ENCODE results near the gene PLEKHA7. TPM values are rescaled to one million over a fixed set of nuclear protein-coding genes. Genes with fewer than 3 reads are reported as not detected.

Gene PLEKHA7
- polyA plus RNA-seq, 1 of the 3 experiments (the other 2 are of a cell fraction), result 0.12 TPM

GRCh38 chr11:16790486-16791190, 223.6 kb downstream of the PLEKHA7 start:
- H3F3A ChIP-seq (replicated peaks; ENCODE audit: insufficient read depth), result peaks cover 27% of the 10 kb centered on the region
- ChIA-PET POLR2A (no interaction called here), CTCF (interaction anchor here (0.8 kb wide), 1 partner anchor 20 kb away, joined by 3 read pairs; no protein-coding TSS in a partner anchor)
- no peak overlapping the region for H3K4me3 ChIP-seq (ENCODE audit: low read depth in 2 of 2, low read length in 1 of 2)
- H3K79me2 ChIP-seq (ENCODE audit: insufficient read depth), result no peaks in the 10 kb centered on the region
- no peaks in the 10 kb centered on the region for H3K9me3 ChIP-seq
- no peaks in the 10 kb centered on the region for H3K36me3 ChIP-seq (replicated peaks in 1 of 2; ENCODE audit: control insufficient read depth in 1 of 2, insufficient read depth in 2 of 2, low read length in 1 of 2)
- 94% methylated on average over 14 of the region's 16 CpGs for WGBS (ENCODE audit: low lambda C conversion rate)
- no peak for DNase-seq
- TF ChIP-seq PBX3 (IDR thresholded peaks at IDR 0.05), result no peak
- no peak for TF ChIP-seq YY1 (IDR thresholded peaks at IDR 0.05; ENCODE audit: low read depth)
- TF ChIP-seq RAD21 (IDR thresholded peaks at IDR 0.05; ENCODE audit: low read length), result no peak
- no peak for TF ChIP-seq MEF2A (IDR thresholded peaks at IDR 0.05; ENCODE audit: borderline replicate concordance, low read depth)
- no peak for TF ChIP-seq POLR2AphosphoS5 (IDR thresholded peaks at IDR 0.05; ENCODE audit: low read depth, low read length)
- no peak for TF ChIP-seq ZBTB33 (IDR thresholded peaks at IDR 0.05; ENCODE audit: borderline replicate concordance, low read depth)
- no peak for TF ChIP-seq MAX (IDR thresholded peaks at IDR 0.05; ENCODE audit: low read depth)
- TF ChIP-seq NRF1 (IDR thresholded peaks at IDR 0.05; ENCODE audit: low read depth, low read length), result no peak
- no peak for TF ChIP-seq REST (IDR thresholded peaks at IDR 0.05; ENCODE audit: low read depth, low read length)
- TF ChIP-seq USF1 (IDR thresholded peaks at IDR 0.05; ENCODE audit: borderline replicate concordance, low read depth), result no peak
- no peaks in the 10 kb centered on the region for H3K9me2 ChIP-seq
- peak overlapping the region in 1 of 2 experiments; percentile 92; a peak in 2 of 4 replicates for H3K27ac ChIP-seq (ENCODE audit: low read depth in 2 of 2, low read length in 1 of 2)
- H3K4me1 ChIP-seq (ENCODE audit: control insufficient read depth in 1 of 2, insufficient read depth in 2 of 2, low read depth in 1 of 2, low read length in 1 of 2), result peaks cover 0 to 10% of the 10 kb centered on the region in 2 experiments
- H3K27me3 ChIP-seq (ENCODE audit: insufficient read depth), result no peaks in the 10 kb centered on the region
- H3K9ac ChIP-seq, result no peak overlapping the region; the same call in 1 of the 2 replicates
- H4K20me1 ChIP-seq (ENCODE audit: insufficient read depth), result no peaks in the 10 kb centered on the region
- no peak overlapping the region for H2AFZ ChIP-seq (ENCODE audit: low read depth)
- no peak overlapping the region; the same call in 1 of the 2 replicates for H3K4me2 ChIP-seq
